Muscle layer of colon (tissue), 2 donors: Measurements from ENCODE around the gene RAB11FIP5.
"Not testable (repeated sequence)": the region's sequence is repeated elsewhere in the genome, so short reads cannot be mapped to it uniquely, and the experiment has no call there.

Experiments used
- H3K27ac ChIP-seq: one replicate; pipeline ENCODE4 v1.7.0; 2013; ENCODE audit warnings: low read depth, mild to moderate bottlenecking, low read length, moderate library complexity
- H3K27me3 ChIP-seq, 2 donors: one replicate each; pipeline ENCODE4 v1.7.0; 2013; ENCODE audit warnings: low read length in 2 of 2, mild to moderate bottlenecking in 2 of 2; ENCODE audit not compliant: insufficient read depth in 2 of 2, control insufficient read depth in 1 of 2
- H3K36me3 ChIP-seq: one replicate; pipeline ENCODE4 v1.7.0; 2013; ENCODE audit warnings: mild to moderate bottlenecking, low read length; ENCODE audit not compliant: insufficient read depth
- H3K4me1 ChIP-seq: one replicate; pipeline ENCODE4 v1.7.0; 2013; ENCODE audit warnings: mild to moderate bottlenecking, low read length; ENCODE audit not compliant: insufficient read depth
- H3K4me3 ChIP-seq, 2 donors: one replicate each; pipeline ENCODE4 v1.7.0; 2013; ENCODE audit warnings: low read length in 2 of 2, low read depth in 1 of 2, mild to moderate bottlenecking in 1 of 2, moderate library complexity in 1 of 2
- H3K9ac ChIP-seq: one replicate; pipeline ENCODE4 v1.7.0; 2013; ENCODE audit warnings: low read length
- H3K9me3 ChIP-seq: one replicate; pipeline ENCODE4 v1.7.0; 2013; ENCODE audit warnings: mild to moderate bottlenecking, low read length
- donor health status: abdominal sarcoma.
- donor health status: Adenocarcinoma of cecum.

RAB11FIP5 gene

DNA sequence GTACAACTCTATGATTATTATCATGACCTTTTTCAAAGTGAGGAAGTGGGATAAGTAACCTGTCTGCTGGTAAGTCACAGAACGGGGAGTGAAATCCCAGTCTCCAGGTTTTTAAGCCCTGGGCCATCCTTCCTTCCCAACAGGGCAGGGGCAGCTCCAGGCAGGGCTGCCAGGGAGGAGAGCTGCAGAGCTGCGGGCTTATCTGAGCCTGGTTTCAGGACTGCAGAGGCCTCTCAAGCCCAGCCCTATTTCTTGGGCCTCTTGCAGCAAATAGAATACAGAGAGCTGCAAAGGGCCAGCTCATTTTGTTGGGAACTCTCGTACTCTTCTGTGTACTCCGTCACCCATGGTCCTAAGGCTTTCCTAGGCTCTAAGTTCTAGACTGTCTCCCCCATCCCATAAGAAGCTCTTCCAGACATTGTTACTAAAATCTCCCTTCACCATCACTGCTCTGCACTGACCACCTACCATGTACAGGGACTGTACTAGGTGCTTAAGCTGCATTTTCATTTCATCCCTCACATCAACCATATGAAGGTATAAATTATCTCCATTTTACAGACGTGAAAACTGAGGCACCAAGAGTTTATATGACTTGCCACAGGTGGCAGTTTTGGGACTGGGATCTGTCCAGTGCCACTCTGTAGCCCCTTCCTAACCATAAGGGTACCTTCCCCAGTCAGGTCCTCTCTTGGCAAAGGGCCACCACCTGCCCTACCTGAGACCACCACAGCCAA lies 3.1 kb downstream of the RAB11FIP5 start:
- Histone ChIP-seq H3K9me3 (no peaks in the 10 kb centered on the region), H3K27me3 (no peaks in the 10 kb centered on the region), H3K9ac (no peak overlapping the region), H3K36me3 (no peaks in the 10 kb centered on the region), H3K4me3 (peak overlapping the region in 1 of 2 donors; percentile 90), H3K27ac (no peak overlapping the region), H3K4me1 (peaks cover 31% of the 10 kb centered on the region)

DNA sequence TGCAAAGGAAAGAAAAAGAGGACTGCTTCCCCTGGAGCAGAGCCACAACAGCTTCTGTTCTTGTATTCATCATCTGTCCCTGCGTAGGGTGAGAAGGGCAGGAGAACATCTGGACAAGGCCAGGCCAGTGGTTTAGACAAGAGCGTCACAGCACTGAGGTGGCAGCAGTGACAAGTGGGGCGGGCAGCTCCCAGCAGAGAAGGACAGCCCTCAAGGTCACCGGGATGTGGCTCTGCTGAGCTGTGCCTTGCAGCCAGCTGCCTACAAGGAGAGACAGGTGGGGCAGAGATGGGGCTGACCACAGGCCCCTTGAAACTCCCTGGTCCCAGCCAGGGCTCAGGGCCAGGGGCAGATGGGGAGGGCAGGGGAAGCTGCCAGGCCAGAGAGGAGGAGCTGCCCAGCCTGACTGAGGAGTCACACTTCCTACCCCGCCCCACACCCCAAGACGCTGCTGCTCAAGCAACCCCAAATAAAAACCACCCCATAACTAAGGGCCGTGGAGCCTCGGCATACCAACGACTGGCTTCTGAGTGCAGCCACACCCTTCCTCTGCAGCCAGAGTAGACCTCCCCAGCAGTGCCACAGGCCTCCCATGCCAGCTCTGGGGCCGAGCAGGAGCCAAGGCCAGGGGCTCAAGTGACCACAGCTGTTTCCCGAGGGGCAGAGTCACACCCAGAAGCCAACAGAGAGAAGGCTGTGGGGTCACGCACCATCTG lies 5.4 kb downstream of the RAB11FIP5 start:
- H3K9me3 ChIP-seq: no peaks in the 10 kb centered on the region
- peaks cover 31% of the 10 kb centered on the region for H3K4me1 ChIP-seq
- no peak overlapping the region for H3K4me3 ChIP-seq
- H3K36me3 ChIP-seq: no peaks in the 10 kb centered on the region
- H3K27ac ChIP-seq: no peak overlapping the region
- H3K9ac ChIP-seq: no peak overlapping the region
- no peaks in the 10 kb centered on the region for H3K27me3 ChIP-seq

DNA sequence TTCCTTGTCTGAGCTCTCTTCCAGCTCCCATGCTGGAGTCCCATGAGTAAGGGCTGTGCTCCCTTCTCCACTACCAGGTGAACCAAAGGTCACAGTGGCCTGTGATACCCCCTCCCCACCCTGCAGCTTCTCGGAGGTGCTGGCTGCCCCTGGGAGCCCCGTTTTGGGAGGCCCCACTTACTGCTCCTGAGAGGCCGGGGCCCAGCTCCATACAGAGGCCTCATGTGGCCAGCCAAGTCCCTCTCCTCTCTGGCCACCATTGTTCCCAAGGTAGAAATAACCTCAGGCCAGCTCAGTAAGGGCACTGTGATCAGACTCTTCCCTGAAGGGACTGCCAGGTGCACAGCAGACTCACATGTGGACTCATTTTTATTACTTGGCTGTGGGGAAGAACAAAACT lies 6.0 kb downstream of the RAB11FIP5 start:
- Histone ChIP-seq H3K27me3 (no peaks in the 10 kb centered on the region), H3K9ac (no peak overlapping the region), H3K27ac (no peak overlapping the region), H3K36me3 (no peaks in the 10 kb centered on the region), H3K4me3 (no peak overlapping the region), H3K9me3 (no peaks in the 10 kb centered on the region), H3K4me1 (peaks cover 31% of the 10 kb centered on the region)

DNA sequence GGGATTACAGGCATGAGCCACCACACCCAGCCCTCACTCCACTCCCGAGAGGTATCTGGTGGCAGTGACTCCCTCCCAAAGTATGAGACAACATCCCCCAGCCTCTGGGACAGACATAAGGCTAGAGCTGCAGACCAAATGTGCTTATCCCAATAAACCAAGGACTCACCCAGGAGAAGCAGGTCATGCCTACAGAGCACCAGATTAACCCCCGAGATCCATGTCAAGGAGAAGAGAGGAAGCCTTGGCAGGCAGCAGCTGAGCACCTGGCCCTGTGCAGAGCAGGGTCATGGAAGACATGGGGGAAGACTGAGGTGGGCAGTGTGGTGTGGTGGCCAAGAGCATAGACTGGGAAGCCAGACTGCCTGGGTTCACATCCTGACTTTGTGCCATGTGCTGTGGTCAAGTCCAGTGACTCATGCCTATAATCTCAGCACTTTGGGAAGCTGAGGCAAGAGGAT lies 7.2 kb downstream of the RAB11FIP5 start:
- Histone ChIP-seq H3K36me3 (no peaks in the 10 kb centered on the region), H3K27ac (no peak overlapping the region), H3K9ac (no peak overlapping the region), H3K4me3 (no peak overlapping the region), H3K9me3 (no peaks in the 10 kb centered on the region), H3K27me3 (no peaks in the 10 kb centered on the region), H3K4me1 (peaks cover 20% of the 10 kb centered on the region)

DNA sequence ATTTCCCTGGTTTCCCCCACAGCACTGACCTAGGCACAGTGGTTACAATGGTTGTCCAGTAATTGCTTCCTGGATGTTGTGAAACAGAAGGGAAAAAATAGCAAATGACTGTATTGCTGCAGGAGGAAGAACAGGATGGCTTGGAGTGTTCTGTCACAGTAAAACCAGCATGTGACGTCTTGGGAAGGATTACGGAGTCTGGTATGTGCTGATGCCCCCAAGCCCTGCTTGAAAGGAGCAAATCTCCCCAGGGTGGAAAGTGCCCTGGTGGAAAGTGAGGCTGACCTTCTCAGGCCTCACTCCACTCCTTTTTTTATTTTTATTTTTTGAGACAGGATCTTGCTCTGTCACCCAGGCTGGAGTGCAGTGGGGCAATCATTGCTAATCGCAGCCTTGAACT lies 7.8 kb downstream of the RAB11FIP5 start:
- Histone ChIP-seq H3K4me3 (no peak overlapping the region), H3K9ac (no peak overlapping the region), H3K27me3 (no peaks in the 10 kb centered on the region), H3K36me3 (no peaks in the 10 kb centered on the region), H3K9me3 (no peaks in the 10 kb centered on the region), H3K27ac (no peak overlapping the region), H3K4me1 (peaks cover 14% of the 10 kb centered on the region)

DNA sequence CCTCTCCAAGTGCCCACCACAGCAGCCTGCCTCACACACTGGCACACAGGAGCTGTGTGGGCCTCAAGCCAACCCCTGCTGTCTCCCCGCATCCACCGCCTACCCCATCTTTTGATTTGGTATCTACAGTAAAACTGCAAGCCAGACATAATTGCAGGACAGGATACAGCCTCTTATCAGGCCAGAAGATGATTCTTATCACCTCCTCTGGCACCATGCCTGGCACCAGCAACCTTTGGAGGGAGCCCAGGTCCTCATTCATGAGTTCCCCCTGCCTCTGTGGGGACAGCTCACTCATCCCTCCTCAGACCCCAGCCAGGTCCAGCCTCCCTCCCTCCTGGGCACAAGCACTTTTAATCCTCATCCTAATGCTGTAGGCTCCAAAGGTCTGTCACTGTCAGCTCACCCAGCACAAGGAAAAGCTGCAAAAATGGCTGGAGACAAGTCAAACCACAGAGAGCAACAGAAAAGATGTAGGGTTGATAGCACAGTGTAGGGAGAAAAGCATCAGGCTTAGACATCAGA lies 9.7 kb downstream of the RAB11FIP5 start:
- Histone ChIP-seq H3K9me3 (no peaks in the 10 kb centered on the region), H3K4me3 (no peak overlapping the region), H3K36me3 (no peaks in the 10 kb centered on the region), H3K9ac (no peak overlapping the region), H3K4me1 (peaks cover 12% of the 10 kb centered on the region), H3K27ac (no peak overlapping the region), H3K27me3 (no peaks in the 10 kb centered on the region)

DNA sequence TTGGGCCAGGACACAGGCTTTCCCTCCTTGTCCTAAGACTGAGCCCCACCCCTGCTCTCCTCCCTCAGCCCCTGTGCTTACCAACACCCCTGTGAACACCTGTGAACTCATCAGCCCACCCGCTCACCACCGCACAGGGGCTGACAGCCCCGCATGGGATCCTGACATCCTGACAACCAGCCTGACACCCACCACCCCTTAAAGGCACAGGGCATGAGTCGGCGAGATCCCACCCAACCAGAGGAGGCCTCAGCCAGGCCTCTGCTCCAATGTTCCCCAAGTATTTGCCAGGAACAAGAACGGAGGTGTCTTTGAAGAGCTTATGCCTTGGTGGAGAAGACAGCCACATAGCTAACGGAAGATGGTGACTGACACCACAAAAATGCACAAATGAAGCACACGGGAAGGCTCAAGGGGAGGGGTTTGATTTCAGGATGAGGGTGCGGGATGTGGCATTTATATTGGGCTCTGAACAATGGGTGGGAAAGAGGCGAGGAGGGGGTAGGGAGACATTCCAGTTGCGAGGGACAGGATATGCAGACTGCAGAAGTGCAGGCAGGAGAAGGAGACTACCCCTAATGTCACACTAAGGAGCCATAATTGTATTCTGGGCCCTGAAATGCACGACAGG lies 11.0 kb downstream of the RAB11FIP5 start:
- Histone ChIP-seq H3K9me3 (no peaks in the 10 kb centered on the region), H3K27ac (no peak overlapping the region), H3K36me3 (no peaks in the 10 kb centered on the region), H3K27me3 (no peaks in the 10 kb centered on the region), H3K4me3 (no peak overlapping the region), H3K9ac (no peak overlapping the region), H3K4me1 (peaks cover under 1% of the 10 kb centered on the region)

DNA sequence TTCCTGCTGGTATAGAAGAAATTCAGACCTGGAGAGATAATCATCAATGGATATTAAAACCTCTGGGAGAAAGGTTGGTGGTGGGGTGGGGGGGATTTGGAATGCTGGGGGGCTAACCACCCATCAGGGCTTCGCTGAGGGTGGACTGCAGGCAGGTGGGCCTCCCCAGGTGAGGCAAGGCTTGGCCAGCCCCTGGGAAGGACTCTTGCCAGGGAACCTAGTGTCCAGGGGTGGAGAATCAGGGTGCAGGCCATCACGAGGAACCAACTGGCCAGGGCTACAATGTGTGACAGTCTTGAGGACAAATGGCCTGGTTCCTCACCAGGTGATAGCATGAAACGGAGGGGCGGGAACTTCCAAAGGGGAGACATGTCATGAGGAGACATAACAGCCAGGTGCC lies 11.8 kb downstream of the RAB11FIP5 start:
- H3K4me3 ChIP-seq: no peak overlapping the region
- H3K4me1 ChIP-seq: no peaks in the 10 kb centered on the region
- H3K27ac ChIP-seq: no peak overlapping the region
- H3K9me3 ChIP-seq: no peaks in the 10 kb centered on the region
- H3K9ac ChIP-seq: no peak overlapping the region
- no peaks in the 10 kb centered on the region for H3K27me3 ChIP-seq
- no peaks in the 10 kb centered on the region for H3K36me3 ChIP-seq

DNA sequence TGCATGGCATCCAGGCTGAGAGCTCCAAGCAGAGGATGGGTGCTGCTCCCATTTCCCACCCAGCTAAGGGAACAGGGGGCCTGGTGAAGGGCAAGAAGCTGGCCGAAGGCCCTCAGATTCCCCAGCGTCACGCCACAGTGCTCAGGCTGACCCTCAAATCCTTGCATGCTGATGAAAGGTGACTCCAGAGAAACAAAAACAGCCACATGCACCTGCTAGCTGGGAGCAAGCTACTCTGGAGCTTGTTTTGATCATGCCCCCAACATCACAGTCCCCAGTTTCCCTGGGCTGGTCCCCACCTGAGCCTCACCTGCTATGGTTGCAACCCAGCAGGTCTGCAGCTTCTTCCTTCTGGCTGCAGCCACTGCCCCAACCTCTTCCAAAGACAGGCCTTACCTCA lies 13.3 kb downstream of the RAB11FIP5 start:
- no peaks in the 10 kb centered on the region for H3K4me1 ChIP-seq
- no peak overlapping the region for H3K27ac ChIP-seq
- H3K4me3 ChIP-seq: no peak overlapping the region

DNA sequence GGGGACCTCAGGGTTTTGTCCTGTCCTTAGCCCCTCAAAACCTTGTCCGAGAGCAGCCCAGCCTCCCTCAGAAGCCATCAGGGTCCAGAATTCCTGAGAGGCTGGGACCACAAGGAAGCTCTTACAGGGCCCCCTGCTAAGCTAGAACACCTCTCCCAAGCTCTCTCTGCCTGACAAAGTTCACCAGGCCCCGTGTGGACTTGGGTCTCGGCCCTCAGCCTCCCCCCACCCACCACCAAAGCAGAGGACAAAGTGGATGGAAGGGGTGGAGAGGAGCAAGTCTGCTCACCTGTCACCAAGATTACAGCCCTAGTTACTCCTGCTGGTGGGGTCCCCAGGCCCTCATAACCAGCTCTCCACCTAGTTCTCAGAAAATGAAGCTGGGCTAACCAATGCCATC lies 16.8 kb downstream of the RAB11FIP5 start:
- Histone ChIP-seq H3K4me3 (no peak overlapping the region), H3K9ac (no peak overlapping the region), H3K9me3 (no peaks in the 10 kb centered on the region), H3K4me1 (peaks cover 4% of the 10 kb centered on the region), H3K27me3 (no peaks in the 10 kb centered on the region), H3K27ac (no peak overlapping the region), H3K36me3 (no peaks in the 10 kb centered on the region)

More for the DNA sequence above, 13.3 kb downstream of the RAB11FIP5 start:
- no peaks in the 10 kb centered on the region for H3K9me3 ChIP-seq
- H3K36me3 ChIP-seq: no peaks in the 10 kb centered on the region
- no peaks in the 10 kb centered on the region for H3K27me3 ChIP-seq
- H3K9ac ChIP-seq: no peak overlapping the region

DNA sequence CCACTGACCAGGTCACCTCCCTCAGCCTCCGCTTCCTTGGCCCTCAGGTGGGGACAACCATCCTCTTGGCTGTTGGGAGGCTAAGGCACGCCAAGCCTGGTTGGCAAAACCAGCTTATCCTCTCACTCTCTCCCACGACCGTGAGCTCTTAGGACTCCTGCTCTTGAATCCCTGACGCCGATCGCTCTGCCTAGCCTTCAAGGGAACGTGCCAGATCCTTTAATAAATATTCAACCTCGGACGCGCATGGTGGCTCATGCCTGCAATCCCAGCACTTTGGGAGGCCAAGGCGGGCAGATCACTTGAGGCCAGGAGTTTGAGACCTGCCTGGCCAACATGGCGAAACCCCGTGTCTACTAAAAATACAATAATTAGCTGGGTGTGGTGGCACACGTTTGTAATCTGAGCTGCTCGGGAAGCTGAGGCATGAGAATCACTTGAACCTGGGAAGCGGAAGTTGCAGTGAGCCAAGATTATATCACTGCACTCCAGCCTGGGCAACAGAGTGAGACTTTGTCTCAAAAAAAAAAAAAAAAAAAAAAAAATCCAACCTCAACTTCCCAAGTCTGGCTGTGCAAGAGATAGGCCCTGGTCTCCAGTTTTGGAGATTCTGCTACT lies 19.0 kb downstream of the RAB11FIP5 start:
- not testable (repeated sequence) for H3K27ac ChIP-seq, H3K4me3 ChIP-seq
- H3K4me1 ChIP-seq: peaks cover 23% of the 10 kb centered on the region

More for the DNA sequence above, 19.0 kb downstream of the RAB11FIP5 start:
- not testable (repeated sequence) for H3K9ac ChIP-seq, H3K9me3 ChIP-seq, H3K27me3 ChIP-seq, H3K36me3 ChIP-seq
